Measurements from ENCODE around the gene C3orf20. TPM values are rescaled to one million over a fixed set of nuclear protein-coding genes. Genes with fewer than 3 reads are reported as not detected.

C3orf20 gene
- total RNA-seq, 4 donors from 2014 or later, result not detected

- 57 to 72% methylated on average over 3 of the region's 3 CpGs for WGBS, 2 donors
- intact Hi-C loops (cut with DNase I; ENCODE audit: low total_unique reads), result no loop called here
- no peak for DNase-seq (ENCODE audit: low spot score in 2 of 2)
- H3K4me3 ChIP-seq (ENCODE audit: low read depth, poor library complexity, severe bottlenecking), result no peak overlapping the region
- TF ChIP-seq CTCF (IDR thresholded peaks at IDR 0.05) (no peak), POLR2A (IDR thresholded peaks at IDR 0.05) (no peak)
These were observed 12.4 kb downstream of the C3orf20 start for GRCh38 chr3:14687360-14687759.

GRCh38 chr3:14688525-14688924 is 13.6 kb downstream of the C3orf20 start:
- TF ChIP-seq POLR2A (IDR thresholded peaks at IDR 0.05), result no peak
- TF ChIP-seq CTCF (IDR thresholded peaks at IDR 0.05), result no peak
- intact Hi-C loops (cut with DNase I; ENCODE audit: low total_unique reads), result no loop called here
- no peak overlapping the region for H3K4me3 ChIP-seq (ENCODE audit: low read depth, poor library complexity, severe bottlenecking)
- 75 to 78% methylated on average over 2 of the region's 2 CpGs for WGBS, 2 donors
- DNase-seq (ENCODE audit: low spot score in 2 of 2), result no peak

- intact Hi-C loops (cut with DNase I; ENCODE audit: low total_unique reads), result no loop called here
- WGBS, 2 donors, result 66 to 77% methylated on average over 7 of the region's 7 CpGs
- no peak for TF ChIP-seq CTCF (IDR thresholded peaks at IDR 0.05)
- no peak for TF ChIP-seq POLR2A (IDR thresholded peaks at IDR 0.05)
- no peak for DNase-seq (ENCODE audit: low spot score in 2 of 2)
- no peak overlapping the region for H3K4me3 ChIP-seq (ENCODE audit: low read depth, poor library complexity, severe bottlenecking)
These were observed 14.5 kb downstream of the C3orf20 start for GRCh38 chr3:14689247-14689980.

- 86 to 87% methylated on average over 4 of the region's 4 CpGs for WGBS, 2 donors
- no peak overlapping the region for H3K4me3 ChIP-seq (ENCODE audit: low read depth, poor library complexity, severe bottlenecking)
- intact Hi-C loops (cut with DNase I; ENCODE audit: low total_unique reads), result no loop called here
- DNase-seq (ENCODE audit: low spot score in 2 of 2), result no peak
- TF ChIP-seq POLR2A (IDR thresholded peaks at IDR 0.05), result no peak
- no peak for TF ChIP-seq CTCF (IDR thresholded peaks at IDR 0.05)
These were observed 16.3 kb downstream of the C3orf20 start for GRCh38 chr3:14691239-14691638.

- no peak for TF ChIP-seq POLR2A (IDR thresholded peaks at IDR 0.05)
- TF ChIP-seq CTCF (IDR thresholded peaks at IDR 0.05), result no peak
- no peak for DNase-seq (ENCODE audit: low spot score in 2 of 2)
- WGBS, 2 donors, result 87 to 89% methylated on average over 1 of the region's 1 CpG
- intact Hi-C loops (cut with DNase I; ENCODE audit: low total_unique reads), result no loop called here
- no peak overlapping the region for H3K4me3 ChIP-seq (ENCODE audit: low read depth, poor library complexity, severe bottlenecking)
These were observed 16.8 kb downstream of the C3orf20 start for GRCh38 chr3:14691719-14692118.
